ENCODE measurements around the gene CLEC10A.
A peak's percentile ranks its signal among the peaks of the same experiment; 100 is the strongest.

Gene CLEC10A

GRCh38 chr17:7035591-7036368 lies 44.3 kb downstream of the CLEC10A start, which contains the start of gene SLC16A13:
Gene SLC16A13, plus strand, starts transcription at chr17:7036015. Its CDS starts 368 bp downstream, at chr17:7036383.
- peak; percentile 78 for DNase-seq

GRCh38 chr17:7034955-7035590 lies 45.0 kb downstream of the CLEC10A start:
- DNase-seq = no peak

DNA sequence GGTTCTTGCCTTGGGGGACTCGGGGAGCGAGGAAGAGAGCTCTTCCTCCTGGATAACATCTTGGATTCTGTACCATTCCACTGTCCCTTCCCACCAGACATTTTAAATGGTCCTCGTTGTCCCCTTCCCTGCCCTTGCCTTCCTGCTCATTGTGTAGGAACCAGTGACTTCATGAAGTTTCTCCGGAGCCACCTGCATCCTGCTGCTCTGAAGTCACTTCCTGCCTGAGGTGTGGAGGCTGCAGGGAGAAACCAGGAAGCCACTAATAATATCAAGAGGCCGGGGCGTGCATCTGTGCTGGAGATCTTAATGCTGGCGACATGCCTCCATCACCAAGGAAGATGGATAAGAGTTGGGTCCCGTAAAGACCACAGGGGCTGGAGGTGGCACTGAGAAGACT lies 50.4 kb downstream of the CLEC10A start:
- no peak for DNase-seq

GRCh38 chr17:7029096-7029495 lies 51.0 kb downstream of the CLEC10A start:
- DNase-seq = no peak

- no peak for DNase-seq
These were observed 52.7 kb downstream of the CLEC10A start for GRCh38 chr17:7027335-7027734.

- no peak for DNase-seq
These were observed 53.5 kb downstream of the CLEC10A start for GRCh38 chr17:7026471-7027115.

DNA sequence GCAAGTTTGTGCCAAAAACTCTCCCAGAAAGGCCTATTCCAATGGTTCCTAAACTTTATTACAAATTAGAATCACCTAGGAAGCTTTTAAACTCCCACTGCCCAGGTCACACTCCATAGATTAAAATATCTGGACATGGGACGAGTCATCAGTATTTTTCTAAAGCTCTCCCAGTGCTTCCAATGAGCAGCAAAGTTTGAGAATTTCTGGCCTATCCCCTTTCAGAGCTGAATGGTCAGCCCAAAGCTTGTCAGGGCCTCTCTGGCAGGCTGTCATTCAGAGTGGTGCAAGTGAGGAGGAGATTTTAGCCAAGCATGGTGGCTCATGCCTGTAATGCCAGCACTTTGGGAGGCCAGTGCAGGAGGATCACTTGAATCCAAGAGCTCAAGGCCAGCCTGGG lies 54.8 kb downstream of the CLEC10A start:
- DNase-seq = no peak
